Measurements from ENCODE around the gene DLAT.
"Not testable (repeated sequence)": the region's sequence is repeated elsewhere in the genome, so short reads cannot be mapped to it uniquely, and the experiment has no call there.

The DLAT gene

DNA sequence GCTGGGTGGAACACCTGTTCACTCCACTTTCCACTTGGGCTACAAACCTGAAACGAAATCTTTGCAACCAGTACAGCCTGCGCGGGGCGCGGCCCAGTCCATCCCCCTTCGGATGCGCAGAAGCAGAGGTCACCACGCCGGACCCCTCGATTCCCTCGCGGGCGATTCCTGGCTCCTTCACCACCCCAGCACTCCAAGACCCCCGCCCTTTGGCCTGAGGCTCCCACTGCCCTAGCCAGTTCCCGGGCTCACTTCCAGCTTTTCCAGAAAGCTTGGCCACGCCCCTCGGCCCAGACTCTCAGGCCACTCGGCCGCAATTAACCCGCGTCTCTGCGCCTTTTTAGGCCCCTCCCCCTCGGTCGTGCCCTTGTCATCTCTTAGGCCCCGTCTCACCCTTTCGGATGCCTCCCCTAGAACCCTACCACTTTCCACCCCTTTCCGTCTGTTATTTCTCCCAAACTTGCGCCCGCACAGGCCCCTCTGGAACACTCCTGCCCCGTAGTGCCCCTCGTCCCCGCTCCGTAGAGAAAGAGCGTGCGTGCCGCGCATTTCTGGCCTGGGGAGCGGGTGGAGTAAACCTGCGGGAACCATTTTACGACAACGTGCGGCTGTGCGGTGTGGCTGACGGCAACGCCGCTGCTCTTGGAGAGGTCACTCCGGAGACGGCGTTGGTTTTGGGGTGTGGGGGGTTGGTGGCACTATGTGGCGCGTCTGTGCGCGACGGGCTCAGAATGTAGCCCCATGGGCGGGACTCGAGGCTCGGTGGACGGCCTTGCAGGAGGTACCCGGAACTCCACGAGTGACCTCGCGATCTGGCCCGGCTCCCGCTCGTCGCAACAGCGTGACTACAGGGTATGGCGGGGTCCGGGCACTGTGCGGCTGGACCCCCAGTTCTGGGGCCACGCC lies at the start of gene DLAT:
Gene DLAT, plus strand, starts transcription at position 636 of the 906 bp plus-strand sequence. Its CDS starts 65 bp downstream, at position 701.
- peak; percentile 98 for DNase-seq

DNA sequence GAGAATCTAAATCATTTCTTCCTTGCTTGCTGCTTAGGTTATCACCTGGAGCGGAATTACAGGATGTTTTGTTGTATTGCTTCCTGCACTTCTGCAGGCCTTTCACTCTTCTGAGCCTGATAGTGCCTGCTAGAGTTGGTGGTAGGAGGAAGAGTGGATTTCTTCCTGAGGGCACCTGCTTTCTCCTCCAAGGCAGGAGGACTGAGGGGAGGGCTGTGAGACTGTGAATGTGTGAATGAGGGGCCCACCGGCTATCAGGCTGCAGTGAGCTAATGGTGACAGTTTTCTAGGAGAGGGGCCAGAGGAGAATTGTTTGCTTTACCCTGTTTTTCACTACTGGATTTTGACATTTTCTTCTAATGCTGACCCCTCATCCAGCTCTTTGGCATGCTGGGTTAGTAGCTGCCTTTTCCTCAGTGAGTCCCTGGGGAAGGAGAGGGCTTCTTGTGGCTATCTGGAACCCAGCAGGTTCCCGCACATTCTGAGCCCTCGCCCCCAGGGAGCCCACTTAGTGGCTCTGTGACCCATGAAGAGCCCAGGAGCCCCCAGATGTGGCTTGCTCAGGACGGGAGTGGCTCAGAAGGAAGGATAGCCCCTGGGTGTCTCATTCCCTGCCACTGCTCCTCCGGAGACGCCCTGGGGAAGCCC lies 49.0 kb upstream of the DLAT start:
- no peak for DNase-seq

DNA sequence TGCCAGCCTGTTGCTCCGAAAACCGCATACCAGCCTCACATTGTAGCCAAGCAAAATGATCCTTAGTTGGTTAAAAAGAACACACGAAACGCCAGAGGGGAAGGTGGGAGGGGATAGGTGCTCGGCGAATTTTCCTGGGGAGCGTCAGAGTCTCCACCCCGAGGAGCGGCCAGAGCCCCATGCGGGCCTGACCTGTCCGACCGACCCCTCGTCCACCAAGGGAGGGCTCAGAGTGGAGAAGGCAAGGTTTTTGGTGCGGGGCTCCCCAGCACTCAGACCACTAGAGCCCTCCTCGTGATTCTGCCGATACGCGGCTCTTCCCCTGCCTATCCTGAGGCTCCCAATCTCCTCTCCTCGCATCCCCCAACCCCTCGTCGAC lies 48.5 kb upstream of the DLAT start:
- DNase-seq, result peak; percentile 76

GRCh38 chr11:111977146-111978027 lies 47.8 kb upstream of the DLAT start:
- DNase-seq, result peak; percentile 82

GRCh38 chr11:111978028-111978771 lies 47.0 kb upstream of the DLAT start:
- DNase-seq, result peak; percentile 89

DNA sequence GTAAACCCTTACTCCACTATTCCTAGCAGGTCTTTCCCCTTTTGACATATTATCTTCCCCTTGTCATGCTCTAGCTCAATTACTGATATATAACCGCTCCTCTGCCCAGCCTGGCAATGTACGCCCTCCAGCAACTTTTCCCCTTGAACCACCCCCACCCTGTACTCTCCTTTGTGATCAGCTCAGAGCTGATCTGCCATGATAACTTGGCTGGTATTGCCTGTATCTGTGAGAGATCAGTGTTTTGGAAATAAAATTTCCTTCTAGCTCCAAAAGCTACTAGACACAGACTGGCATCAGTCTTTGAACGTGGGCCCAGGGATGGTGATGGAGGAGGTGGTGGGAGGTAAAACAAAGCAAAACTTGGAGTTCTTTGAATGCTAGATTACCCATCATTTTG lies 45.1 kb upstream of the DLAT start:
- DNase-seq, result no peak

DNA sequence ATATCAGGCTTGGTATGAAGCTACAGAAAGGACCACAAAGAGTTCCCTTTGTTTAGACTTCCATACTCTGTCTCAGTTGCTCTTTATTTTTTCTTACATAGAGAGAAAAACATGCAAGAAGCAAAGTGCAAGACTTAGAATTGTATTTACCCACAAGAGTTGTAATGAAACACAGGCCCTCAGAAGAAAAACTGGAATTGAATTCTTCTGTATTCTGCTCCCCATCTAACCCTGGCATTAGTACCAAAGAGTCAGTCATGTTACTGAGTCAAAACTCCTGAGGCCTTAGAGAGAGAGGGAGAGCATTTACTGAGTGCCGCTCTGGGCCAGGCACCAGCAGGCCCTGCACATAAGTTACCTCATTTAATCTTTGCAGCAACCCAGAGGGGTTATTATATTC lies 43.9 kb upstream of the DLAT start:
- no peak for DNase-seq

DNA sequence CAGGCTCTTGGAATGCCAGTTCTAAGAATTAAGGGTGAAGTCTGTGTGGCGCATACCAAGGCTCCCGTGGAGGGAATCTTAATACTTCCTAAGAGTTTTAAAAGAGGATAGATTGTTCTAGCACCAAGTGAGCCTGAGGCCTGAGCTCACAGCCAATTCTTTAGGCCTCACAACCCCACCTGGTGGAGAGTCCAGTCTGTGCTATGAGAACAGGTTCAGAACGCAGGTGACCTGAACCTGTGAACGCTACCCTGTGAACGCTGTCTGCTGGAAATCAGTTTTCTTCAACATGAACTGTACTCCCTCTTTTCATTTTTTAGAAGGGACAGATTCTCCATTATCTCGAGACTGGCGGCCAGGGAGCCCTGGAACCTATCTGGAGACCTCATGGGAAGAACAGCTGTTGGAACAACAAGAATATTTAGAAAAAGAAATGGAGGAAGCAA lies 43.2 kb upstream of the DLAT start:
- peak; percentile 89 for DNase-seq

- no peak for DNase-seq
Observed at GRCh38 chr11:111982541-111983186, 42.5 kb upstream of the DLAT start.

- DNase-seq, result peak; percentile 96
Observed at GRCh38 chr11:111983187-111983986, 41.8 kb upstream of the DLAT start.

DNA sequence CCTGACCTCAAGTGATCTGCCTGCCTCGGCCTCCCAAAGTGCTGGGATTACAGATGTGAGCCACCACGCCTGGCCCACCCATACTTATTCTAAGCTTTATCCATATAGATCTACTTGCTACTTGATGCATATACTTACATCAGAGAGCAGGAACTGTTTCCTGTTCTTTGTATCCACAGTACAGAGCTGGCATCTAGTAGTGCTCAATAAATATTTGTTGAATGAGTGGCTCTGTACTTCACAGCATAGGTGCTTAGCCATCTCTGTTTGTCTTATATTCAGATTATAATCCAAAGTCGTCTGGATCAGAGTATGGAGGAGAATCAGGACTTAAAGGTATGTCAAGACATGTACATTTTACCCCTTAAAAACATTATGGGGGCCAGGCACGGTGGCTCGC lies 38.6 kb upstream of the DLAT start:
- no peak for DNase-seq

- DNase-seq, result no peak
Observed at GRCh38 chr11:111990381-111990780, 34.8 kb upstream of the DLAT start.

DNA sequence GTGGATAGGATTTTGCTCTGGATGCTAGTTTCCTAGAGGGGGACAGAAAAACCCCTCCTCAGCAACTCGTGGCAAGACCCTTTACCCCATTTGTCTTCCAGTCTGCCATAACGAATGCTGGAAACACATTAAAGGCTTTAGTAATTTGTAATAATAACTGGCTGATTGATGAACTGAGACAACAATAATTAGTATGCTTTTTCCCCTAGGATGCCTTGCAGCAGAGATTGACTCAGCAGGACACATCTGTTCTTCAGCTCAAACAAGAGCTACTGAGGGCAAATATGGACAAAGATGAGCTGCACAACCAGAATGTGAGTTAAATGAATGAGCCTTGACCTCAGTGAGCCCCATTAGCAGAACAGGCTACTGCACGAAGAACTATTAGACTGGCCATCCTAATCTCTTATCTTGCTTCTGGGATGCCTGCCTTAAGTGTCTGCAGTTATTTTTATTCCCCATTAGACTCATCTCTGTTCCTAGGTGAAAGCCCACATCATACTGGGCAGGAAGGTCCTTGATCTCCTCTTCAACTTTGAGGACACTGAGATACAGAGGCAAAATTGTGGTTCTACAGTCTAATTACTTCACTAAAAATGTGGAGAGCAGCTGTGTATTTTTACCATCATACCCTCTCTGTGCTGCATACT lies 32.9 kb upstream of the DLAT start:
- no peak for DNase-seq

- DNase-seq, result no peak
Observed at GRCh38 chr11:111996129-111996528, 29.1 kb upstream of the DLAT start.

- DNase-seq, result not testable (repeated sequence)
Observed at GRCh38 chr11:111996669-111997068, 28.5 kb upstream of the DLAT start.

DNA sequence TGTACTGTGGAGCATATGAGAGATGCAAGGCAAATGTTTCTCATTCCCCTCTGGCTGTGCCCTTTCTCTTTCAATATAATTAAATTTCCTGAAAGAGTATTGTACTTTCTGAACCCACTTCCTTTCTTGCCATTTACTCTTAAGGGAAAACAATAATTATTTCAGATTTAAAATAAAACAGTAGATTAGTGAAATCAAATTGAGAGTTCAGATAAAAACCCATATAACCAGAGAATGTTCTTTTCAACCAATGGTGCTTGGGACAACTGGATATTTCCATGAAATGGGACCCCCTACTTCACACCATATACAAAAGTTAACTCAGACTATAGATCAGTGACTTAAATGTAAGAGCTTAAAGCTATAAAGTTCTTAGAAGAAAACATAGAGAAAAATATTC lies 26.1 kb upstream of the DLAT start:
- DNase-seq, result no peak

DNA sequence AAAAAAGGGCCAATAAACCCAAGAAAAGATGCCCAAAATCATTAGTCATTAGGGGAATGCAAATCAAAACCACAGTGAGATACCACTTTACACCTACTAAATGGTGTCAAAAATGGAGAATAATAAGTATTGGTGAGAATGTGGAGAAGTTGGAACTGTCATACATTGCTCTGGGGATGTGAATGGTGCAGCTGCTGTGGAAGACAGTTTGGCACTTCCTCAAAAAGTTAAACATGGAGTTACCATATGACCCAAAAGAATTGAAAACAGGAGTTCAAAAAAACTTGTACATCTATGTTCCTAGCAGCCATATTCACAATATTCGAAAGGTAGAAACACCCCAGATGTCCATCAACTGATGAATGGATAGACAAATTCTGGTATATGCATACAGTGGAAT lies 24.5 kb upstream of the DLAT start:
- DNase-seq, result no peak

DNA sequence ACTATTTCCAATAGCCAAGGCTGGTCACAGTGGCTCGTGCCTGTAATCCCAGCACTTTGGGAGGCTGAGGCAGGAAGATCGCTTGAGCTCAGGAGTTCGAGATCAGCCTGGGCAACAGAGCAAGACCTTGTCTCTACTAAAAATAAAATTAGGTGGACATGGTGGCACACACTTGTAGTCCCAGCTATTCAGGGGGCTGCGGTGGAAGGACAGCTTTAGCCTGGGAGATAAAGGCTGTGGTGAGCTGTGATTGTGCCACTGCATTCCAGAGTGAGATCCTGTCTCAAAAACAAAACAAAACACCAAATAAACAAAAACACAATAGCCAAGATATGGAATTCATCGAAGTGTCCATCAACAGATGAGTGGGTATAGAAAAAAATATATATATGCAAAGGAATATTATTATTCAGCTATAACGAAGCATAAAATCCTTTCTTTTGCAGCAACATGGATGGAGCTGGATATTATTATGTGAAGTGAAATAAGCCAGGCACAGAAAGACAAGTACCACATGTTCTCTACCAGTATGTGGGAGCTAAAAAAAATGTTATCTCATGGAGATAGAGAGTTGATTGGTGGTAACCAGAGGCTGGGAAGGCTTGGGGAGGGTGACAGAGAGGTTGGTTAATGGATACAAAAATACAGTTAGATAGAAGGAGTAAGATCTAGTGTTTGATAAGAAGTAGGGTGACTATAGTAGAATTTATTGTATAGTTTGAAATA lies 22.6 kb upstream of the DLAT start:
- no peak for DNase-seq

DNA sequence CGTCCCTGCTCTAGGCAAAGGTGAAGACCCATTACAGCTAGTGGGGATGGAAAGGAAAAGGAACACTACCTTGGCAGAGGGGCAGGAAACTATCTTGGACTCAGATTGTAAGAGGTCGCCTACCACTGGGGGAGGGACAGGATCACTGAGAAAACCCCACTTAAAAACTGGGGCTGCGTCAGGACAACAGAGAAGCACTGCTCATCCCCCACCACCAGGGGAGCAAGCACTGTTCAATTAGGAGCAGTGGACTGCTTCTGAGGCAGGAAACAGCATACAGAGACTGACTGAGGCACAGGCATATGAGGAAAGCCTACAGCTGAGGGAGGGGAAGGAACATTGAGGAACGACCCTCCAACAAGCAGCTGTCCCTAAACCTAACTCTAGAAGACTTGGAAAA lies 20.8 kb upstream of the DLAT start:
- peak; percentile 62 for DNase-seq
